Measurements from ENCODE around the gene GRK4.

GRCh38 chr4:3025881-3026280 is 62.5 kb downstream of the GRK4 start:
- TF ChIP-seq CTCF (IDR thresholded peaks at IDR 0.05; ENCODE audit: insufficient read depth, low read length, poor library complexity, severe bottlenecking) (no peak), EZH2phosphoT487 (conservative IDR thresholded peaks at IDR 0.05; ENCODE audit: low read length) (no peak)
